NT2/D1 (cell line): ENCODE results near the gene GLB1L3.

ENCODE experiments used
- DNase-seq: peaks from one replicate; pipeline ENCODE4 v3.0.0-alpha.2; 2011; ENCODE audit warnings: low read depth, low spot score
- H3K27me3 ChIP-seq: 2 replicates; pipeline ENCODE4 v1.6.0; 2011; ENCODE audit warnings: mild to moderate bottlenecking; ENCODE audit not compliant: insufficient read length, insufficient read depth
- H3K36me3 ChIP-seq: 2 replicates; pipeline ENCODE4 v1.6.1; 2011; ENCODE audit warnings: mild to moderate bottlenecking, low read length, mixed read lengths; ENCODE audit not compliant: insufficient read depth, insufficient read length
- H3K4me1 ChIP-seq: 2 replicates; pipeline ENCODE4 v1.5.1; 2011; ENCODE audit not compliant: insufficient read depth, insufficient read length
- H3K4me3 ChIP-seq: 2 replicates; pipeline ENCODE4 v1.5.1; 2011; ENCODE audit warnings: low read depth; ENCODE audit not compliant: insufficient read length
- H3K9ac ChIP-seq: 2 replicates; pipeline ENCODE4 v1.6.0; 2011; ENCODE audit warnings: low read depth; ENCODE audit not compliant: insufficient read length
- H3K9me3 ChIP-seq: 2 replicates; pipeline ENCODE4 v1.5.1; 2011; ENCODE audit warnings: mild to moderate bottlenecking, low read length; ENCODE audit not compliant: insufficient read depth
- SUZ12 ChIP-seq: IDR thresholded peaks from 2 replicates; pipeline ENCODE4 v1.6.1; 2011; ENCODE audit not compliant: insufficient read length, insufficient read depth; ENCODE audit errors: extremely low read depth
- YY1 ChIP-seq: IDR thresholded peaks from 2 replicates; pipeline ENCODE4 v1.6.1; 2011; ENCODE audit not compliant: insufficient read length, insufficient read depth
- ZNF274 ChIP-seq: IDR thresholded peaks from 2 replicates; pipeline ENCODE4 v1.6.1; 2011; ENCODE audit warnings: mild to moderate bottlenecking, low read depth, low read length

GLB1L3 gene

GRCh38 chr11:134359646-134360045, 83.5 kb downstream of the GLB1L3 start:
- H3K27me3 ChIP-seq = peaks cover 7% of the 10 kb centered on the region
- no peak for DNase-seq
- H3K4me3 ChIP-seq = no peak overlapping the region
- no peak for TF ChIP-seq ZNF274
- no peak for TF ChIP-seq YY1
- no peak for TF ChIP-seq SUZ12
- no peak overlapping the region for H3K9ac ChIP-seq
- H3K4me1 ChIP-seq = peaks cover 3% of the 10 kb centered on the region
- H3K9me3 ChIP-seq = no peaks in the 10 kb centered on the region
- H3K36me3 ChIP-seq = no peaks in the 10 kb centered on the region

GRCh38 chr11:134360050-134360835, 84.1 kb downstream of the GLB1L3 start:
- H3K27me3 ChIP-seq = peaks cover 7% of the 10 kb centered on the region
- H3K9me3 ChIP-seq = no peaks in the 10 kb centered on the region
- TF ChIP-seq ZNF274 (no peak), YY1 (no peak), SUZ12 (no peak)
- DNase-seq = peak; percentile 91
- H3K4me1 ChIP-seq = peaks cover 3% of the 10 kb centered on the region
- H3K4me3 ChIP-seq = no peak overlapping the region
- no peak overlapping the region for H3K9ac ChIP-seq
- H3K36me3 ChIP-seq = no peaks in the 10 kb centered on the region

- no peak for TF ChIP-seq YY1
- TF ChIP-seq SUZ12 = no peak
- TF ChIP-seq ZNF274 = no peak
- DNase-seq = no peak
- H3K4me1 ChIP-seq = peaks cover 3% of the 10 kb centered on the region
Observed at GRCh38 chr11:134361661-134362060, 85.5 kb downstream of the GLB1L3 start.

GRCh38 chr11:134362192-134362901, 86.2 kb downstream of the GLB1L3 start:
- Histone ChIP-seq H3K9ac (no peak overlapping the region), H3K4me3 (no peak overlapping the region), H3K27me3 (peaks cover 7% of the 10 kb centered on the region), H3K4me1 (peaks cover 3% of the 10 kb centered on the region), H3K9me3 (no peaks in the 10 kb centered on the region), H3K36me3 (no peaks in the 10 kb centered on the region)
- no peak for DNase-seq
- no peak for TF ChIP-seq YY1
- TF ChIP-seq ZNF274 = no peak
- TF ChIP-seq SUZ12 = no peak

More at GRCh38 chr11:134361661-134362060, 85.5 kb downstream of the GLB1L3 start:
- Histone ChIP-seq H3K9me3 (no peaks in the 10 kb centered on the region), H3K9ac (no peak overlapping the region), H3K27me3 (peaks cover 7% of the 10 kb centered on the region), H3K36me3 (no peaks in the 10 kb centered on the region), H3K4me3 (no peak overlapping the region)

GRCh38 chr11:134363161-134363560, 87.0 kb downstream of the GLB1L3 start:
- no peaks in the 10 kb centered on the region for H3K9me3 ChIP-seq
- H3K4me1 ChIP-seq = peaks cover 3% of the 10 kb centered on the region
- H3K9ac ChIP-seq = no peak overlapping the region
- peaks cover 7% of the 10 kb centered on the region for H3K27me3 ChIP-seq
- TF ChIP-seq ZNF274 (no peak), SUZ12 (no peak), YY1 (no peak)
- DNase-seq = no peak
- H3K36me3 ChIP-seq = no peaks in the 10 kb centered on the region
- H3K4me3 ChIP-seq = no peak overlapping the region

- no peak overlapping the region for H3K9ac ChIP-seq
- no peak overlapping the region for H3K4me3 ChIP-seq
- H3K4me1 ChIP-seq = peaks cover 3% of the 10 kb centered on the region
- H3K27me3 ChIP-seq = peaks cover 7% of the 10 kb centered on the region
- no peak for TF ChIP-seq SUZ12
- no peak for TF ChIP-seq YY1
- no peak for TF ChIP-seq ZNF274
- no peaks in the 10 kb centered on the region for H3K9me3 ChIP-seq
- no peaks in the 10 kb centered on the region for H3K36me3 ChIP-seq
- no peak for DNase-seq
Observed at GRCh38 chr11:134363592-134363991, 87.4 kb downstream of the GLB1L3 start.

GRCh38 chr11:134364261-134364660, 88.1 kb downstream of the GLB1L3 start:
- no peak for TF ChIP-seq ZNF274
- no peaks in the 10 kb centered on the region for H3K9me3 ChIP-seq
- H3K4me3 ChIP-seq = no peak overlapping the region
- H3K9ac ChIP-seq = no peak overlapping the region
- no peak for DNase-seq
- no peaks in the 10 kb centered on the region for H3K36me3 ChIP-seq
- H3K4me1 ChIP-seq = peaks cover 3% of the 10 kb centered on the region
- peaks cover 5% of the 10 kb centered on the region for H3K27me3 ChIP-seq
